Fibroblast of pulmonary artery (primary cell): Measurements from ENCODE around the gene C1QTNF6.

Experiments used
- DNase-seq: peaks from one replicate; pipeline ENCODE4 v3.0.0-alpha.2; 2010; ENCODE audit warnings: low read depth
- H3K4me3 ChIP-seq: replicated peaks from 2 replicates; pipeline ENCODE4 v1.5.1; 2011; ENCODE audit warnings: low read depth, mild to moderate bottlenecking, control low read depth, low read length, moderate library complexity
- TF ChIP-seq, protein P1 (sequence below): IDR thresholded peaks from 2 replicates; pipeline ENCODE4 v1.5.1; 2011; ENCODE audit warnings: mild to moderate bottlenecking, control low read depth, low read length, inconsistent platforms; ENCODE audit errors: missing control alignments

C1QTNF6 gene

DNA sequence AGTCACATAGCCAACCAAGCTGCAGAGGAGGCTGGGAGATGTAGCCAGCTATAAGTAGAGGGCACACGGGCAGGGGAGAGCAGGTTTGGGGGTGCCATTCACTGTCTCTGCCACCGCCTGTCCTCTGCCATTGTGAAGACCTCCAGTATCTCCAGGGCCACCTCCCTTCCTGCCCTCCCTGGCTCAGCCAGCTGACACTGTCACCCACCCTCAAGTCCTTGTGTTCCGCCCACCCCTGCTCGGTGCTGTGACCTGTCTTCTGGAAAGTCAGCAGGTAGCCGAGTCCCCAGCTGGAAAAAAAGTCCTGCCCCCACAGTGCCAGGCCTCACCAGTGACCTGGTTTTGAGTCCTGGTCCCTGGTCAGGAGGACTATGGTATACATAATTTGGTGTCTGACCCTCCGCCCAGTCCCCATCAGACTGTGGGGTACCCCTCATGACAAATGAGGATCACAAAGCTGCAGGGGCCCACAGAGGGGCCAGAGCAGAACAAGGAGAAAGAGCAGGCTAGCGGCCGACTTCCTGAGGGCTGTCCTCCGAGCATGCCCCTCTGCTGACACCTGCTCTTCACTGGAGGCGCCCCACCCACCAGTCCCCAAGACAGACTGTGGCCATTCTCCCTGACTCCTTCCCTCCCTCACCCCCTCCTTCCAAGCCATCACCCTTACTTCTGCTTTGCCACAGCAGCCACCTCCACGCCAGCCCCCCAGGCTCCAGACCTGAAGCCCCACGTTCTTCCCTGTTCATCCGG is 31.2 kb downstream of the C1QTNF6 start:
- no peak overlapping the region for H3K4me3 ChIP-seq
- no peak for DNase-seq
- TF ChIP-seq, protein P1, sequence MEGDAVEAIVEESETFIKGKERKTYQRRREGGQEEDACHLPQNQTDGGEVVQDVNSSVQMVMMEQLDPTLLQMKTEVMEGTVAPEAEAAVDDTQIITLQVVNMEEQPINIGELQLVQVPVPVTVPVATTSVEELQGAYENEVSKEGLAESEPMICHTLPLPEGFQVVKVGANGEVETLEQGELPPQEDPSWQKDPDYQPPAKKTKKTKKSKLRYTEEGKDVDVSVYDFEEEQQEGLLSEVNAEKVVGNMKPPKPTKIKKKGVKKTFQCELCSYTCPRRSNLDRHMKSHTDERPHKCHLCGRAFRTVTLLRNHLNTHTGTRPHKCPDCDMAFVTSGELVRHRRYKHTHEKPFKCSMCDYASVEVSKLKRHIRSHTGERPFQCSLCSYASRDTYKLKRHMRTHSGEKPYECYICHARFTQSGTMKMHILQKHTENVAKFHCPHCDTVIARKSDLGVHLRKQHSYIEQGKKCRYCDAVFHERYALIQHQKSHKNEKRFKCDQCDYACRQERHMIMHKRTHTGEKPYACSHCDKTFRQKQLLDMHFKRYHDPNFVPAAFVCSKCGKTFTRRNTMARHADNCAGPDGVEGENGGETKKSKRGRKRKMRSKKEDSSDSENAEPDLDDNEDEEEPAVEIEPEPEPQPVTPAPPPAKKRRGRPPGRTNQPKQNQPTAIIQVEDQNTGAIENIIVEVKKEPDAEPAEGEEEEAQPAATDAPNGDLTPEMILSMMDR: no peak

DNA sequence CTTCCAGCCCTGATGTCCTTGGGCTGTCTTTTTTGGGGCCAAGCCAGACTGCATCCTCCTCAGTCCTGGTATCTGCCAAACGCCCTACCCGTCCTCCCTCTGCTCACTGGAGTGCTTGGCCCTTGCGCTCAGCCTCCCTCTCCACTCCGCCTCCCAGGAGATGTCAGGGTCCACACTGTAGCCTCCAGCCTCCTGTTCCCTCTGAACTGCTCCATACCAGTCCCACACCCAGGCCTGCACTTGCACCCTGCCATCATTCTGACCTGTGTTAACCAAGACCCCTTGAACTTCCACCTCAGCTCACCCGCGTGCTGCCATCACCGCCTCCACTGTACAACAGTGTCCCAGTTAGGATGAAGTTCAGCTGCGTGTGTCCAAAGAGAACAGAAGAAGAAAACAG is 32.1 kb downstream of the C1QTNF6 start:
- DNase-seq: no peak
- TF ChIP-seq, protein P1: no peak
- H3K4me3 ChIP-seq: no peak overlapping the region

DNA sequence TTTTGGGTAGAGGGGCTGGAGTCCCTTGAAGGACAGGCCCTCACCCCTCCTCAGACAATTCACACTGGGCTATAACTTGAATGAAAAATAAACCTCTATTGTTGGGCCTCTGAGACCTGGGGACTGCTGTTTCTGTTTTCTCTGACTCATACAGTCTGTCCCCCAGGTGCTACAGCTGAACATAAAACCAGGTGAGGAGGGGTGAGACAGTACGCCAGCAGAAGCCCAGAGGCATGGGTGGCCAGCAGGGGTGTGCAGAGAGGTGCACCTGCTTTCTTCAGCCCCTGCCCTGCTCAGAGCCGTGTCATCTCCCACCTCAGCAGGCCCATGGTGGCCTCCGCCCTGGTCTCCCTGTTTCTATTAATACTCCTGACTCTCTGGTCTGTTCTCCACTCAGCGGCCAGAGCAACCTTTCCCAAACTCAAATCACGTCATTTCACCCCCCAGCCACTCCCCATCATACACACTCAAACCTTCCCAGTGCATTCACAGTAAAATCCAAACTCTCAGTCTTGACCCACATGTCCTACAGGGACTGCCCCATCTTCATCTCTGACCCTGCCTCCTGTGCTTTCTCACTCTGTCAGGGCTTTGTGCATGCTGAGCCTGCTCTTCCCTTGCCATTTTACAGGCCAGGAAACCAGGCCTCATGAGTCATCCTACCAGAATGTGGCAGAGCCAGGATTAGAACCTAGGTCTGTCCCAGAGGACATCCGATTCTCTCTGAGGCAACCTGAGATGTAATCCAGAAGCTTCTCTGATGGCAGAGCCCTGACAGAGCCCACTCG is 32.9 kb downstream of the C1QTNF6 start:
- TF ChIP-seq, protein P1: no peak
- DNase-seq: no peak

DNA sequence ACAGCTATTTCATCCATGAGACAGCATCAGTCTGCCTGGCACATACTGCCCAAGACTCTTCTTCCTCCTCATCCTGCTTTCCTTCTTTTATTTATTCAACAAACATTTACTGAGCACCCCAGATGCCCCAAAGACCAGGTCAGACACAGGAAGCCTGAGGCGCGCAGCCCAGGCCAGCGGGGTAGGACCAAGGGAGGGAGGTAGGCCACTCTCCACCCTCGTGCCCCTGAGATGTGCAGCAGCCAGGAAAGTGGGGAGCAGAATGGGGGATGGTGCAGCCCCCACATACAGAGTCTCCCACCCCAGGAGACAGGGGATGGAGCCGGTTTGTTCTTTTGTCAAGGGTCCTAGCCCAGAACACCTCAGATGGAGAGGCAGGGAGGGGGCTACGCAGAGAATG is 34.1 kb downstream of the C1QTNF6 start:
- H3K4me3 ChIP-seq: no peak overlapping the region
- TF ChIP-seq, protein P1: no peak
- DNase-seq: no peak

More for the DNA sequence above, 32.9 kb downstream of the C1QTNF6 start:
- no peak overlapping the region for H3K4me3 ChIP-seq

DNA sequence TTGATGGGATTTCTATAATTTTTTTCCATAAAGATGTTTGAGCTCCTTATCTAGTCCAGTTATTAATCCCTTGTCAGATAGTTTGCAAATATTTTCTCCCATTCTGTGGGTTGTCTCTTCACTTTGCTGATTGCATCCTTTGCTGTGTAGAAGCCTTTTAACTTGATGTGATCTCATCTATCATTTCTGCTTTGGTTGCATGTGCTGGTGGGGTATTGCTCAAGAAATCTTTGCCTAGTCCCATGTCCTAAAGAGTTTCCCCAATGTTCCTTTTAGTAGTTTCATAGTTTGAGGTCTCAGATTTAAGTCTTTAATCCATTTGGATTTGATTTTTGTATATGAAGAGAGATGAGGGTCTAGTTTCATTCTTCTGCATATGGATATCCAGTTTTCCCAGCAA is 36.6 kb downstream of the C1QTNF6 start:
- TF ChIP-seq, protein P1: no peak
- no peak overlapping the region for H3K4me3 ChIP-seq
- DNase-seq: no peak

DNA sequence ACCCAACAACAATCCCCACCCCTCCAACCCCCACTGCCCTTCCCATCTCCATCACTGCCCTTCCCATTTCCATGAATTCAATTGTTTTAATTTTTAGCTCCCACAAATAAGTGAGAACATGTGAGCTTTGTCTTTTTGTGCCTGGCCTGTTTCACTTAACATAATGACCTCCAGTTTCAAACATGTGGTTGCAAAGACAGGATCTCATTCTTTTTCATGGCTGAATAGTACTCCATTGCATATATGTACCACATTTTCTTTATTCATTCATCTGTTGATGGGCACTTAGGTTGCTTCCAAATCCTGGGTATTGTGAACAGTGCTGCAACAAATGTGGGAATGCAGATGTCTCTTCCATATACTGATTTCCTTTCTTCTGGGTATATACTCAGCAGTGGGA is 37.3 kb downstream of the C1QTNF6 start:
- no peak overlapping the region for H3K4me3 ChIP-seq
- TF ChIP-seq, protein P1: no peak
- DNase-seq: no peak
